ENCODE measurements around the gene PPA1.
"Not testable (repeated sequence)": the region's sequence is repeated elsewhere in the genome, so short reads cannot be mapped to it uniquely, and the experiment has no call there.

PPA1 gene

DNA sequence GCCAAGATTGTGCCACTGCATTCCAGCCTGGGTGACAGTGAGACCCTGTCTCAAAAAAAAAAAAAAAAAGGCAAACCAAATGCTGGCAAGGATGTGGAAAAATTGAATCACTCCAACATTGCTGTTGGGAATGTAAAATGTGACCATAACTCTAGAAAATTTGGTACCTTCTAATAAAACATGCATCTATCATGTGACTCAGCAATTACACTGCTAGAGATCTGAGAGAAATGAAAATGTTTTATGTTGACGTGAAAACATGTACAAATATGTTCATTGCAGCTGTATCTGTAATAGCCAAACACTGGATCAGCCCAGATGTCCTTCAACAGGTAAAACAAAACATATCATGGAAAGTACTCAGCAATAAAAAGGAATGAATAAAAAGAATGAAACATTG lies 32.1 kb downstream of the PPA1 start:
- no peak for DNase-seq

DNA sequence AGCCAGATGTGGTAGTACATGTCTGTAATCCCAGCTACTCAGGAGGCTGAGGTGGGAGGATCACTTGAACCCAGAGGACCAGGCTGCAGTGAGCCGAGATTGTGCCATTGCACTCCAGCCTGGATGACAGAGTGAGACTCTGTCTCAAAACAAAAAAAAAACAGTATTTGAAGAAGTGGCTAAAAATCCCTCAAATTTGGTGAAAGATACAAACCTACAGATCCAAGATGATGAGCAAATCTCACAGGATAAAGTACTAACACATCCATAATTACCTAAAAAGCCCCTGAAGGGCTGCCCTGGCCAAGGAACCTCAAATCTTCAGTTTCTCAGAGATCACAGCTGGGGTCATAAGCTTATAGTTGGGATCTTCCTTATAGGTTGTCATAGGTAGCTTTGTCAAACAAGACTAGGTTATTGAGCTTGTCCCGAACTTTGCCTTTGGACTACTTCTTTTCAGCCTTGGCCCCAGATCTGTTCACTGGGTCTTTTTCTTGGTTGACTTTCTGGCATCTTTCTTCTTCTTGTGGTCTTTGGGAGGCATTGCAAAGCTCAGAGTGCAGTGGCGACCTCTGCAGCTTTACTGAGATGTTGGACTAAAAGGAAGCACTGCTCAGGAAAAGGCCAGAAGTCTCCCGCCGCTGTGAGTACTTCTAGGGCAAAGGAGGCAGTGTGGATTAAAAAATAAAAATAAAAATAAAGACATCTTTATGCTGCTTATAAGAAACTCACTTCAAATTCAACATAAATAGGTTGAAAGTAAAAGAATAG lies 34.3 kb downstream of the PPA1 start:
- DNase-seq: no peak

DNA sequence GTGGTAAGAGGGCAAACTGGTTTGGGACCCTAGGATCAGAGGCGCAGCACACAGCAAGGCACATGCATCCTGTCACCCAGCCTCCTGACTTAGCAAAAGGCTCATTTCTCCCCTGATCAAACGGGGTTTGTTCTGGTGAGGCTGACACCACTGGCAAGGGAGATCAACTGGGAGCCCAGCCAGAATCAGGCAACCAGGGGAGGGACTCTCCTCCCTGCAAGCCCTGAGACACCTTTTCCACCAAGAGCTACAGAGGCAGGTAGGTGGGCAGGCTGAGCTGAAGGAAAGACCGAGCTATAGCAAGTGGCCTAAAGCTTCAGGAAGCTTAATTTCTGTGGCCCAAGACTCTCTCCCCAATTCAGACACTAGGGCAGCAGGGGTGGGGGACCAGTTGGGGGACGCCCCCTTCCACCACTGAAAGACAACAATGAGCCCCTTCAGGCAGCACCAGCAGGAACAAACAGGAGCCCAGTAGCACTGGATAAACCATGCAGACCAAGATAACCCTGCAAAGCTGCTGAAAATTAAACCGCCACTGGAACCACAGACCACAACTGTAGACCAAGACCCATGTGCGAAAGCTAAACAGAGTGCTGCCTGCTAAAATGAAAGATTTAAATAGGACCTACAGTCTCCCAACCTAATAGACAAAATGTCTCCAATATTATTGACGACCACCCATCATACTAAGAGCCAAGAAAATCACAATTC lies 35.8 kb downstream of the PPA1 start:
- DNase-seq: no peak

DNA sequence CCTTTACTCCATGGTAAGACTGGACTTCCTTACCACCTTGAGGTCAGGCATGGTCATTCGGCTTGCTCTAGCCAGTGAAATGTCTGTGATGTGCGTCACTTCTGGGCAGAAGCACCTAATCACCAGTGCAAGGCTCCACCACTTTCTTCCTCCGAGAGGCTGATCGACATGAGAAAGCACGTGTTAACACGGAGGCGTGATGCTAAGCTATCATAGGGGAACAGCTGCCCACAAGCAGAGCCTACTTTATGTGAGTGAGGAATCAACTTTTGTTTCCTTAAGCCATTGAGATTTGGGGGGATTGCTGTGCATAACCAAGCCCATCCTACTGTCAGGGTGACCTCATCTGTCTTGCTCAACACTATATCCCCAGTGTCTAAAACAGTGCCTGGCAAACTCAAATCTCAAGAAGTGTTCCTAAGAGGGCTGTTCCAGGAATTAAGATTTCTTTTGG lies 39.8 kb downstream of the PPA1 start:
- no peak for DNase-seq

DNA sequence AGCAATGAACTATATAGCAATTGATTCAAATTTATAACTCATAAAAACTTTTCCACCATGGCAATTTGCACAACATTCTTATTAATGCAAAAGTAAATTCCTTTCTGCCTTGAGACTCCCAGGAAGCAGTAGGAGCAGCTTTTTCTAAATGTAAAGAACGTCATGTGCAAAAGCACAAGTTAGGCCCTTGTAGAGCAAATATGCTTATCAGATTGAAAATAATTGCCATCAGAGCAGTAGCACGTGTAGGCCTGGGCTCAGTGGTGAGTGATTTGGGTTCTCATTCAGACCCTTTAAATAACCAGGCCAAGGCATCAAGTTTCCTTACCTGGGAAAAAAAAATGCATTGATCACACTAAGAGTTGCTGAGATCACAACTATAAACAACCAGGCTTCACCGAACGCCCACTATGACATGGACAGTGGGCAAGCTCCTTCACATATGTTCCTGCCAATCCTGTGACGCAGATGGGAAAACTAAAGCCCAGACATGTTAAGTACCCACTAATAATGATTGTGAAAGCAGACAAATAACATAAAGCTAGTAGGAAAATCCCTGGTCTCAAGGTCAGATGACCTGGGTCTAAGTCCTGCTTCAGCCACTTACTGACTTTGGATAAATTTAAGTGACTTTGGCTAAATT lies 40.8 kb downstream of the PPA1 start:
- no peak for DNase-seq

DNA sequence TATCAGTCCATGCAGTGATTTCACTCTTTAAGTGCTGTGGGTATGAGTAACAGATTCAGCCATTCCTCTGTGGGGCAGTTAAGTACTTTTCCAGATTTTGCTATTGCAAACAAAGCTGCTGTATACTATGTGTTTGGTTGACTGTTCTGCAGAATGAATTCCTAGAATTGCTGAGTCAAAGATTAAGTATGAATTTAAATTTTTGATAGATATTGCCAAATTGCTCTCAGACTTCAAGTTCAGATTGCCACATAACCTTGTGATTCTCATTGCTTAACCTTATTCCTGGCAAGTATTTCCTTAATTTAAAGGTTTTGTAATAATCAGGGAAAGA lies 41.3 kb downstream of the PPA1 start:
- DNase-seq: no peak

DNA sequence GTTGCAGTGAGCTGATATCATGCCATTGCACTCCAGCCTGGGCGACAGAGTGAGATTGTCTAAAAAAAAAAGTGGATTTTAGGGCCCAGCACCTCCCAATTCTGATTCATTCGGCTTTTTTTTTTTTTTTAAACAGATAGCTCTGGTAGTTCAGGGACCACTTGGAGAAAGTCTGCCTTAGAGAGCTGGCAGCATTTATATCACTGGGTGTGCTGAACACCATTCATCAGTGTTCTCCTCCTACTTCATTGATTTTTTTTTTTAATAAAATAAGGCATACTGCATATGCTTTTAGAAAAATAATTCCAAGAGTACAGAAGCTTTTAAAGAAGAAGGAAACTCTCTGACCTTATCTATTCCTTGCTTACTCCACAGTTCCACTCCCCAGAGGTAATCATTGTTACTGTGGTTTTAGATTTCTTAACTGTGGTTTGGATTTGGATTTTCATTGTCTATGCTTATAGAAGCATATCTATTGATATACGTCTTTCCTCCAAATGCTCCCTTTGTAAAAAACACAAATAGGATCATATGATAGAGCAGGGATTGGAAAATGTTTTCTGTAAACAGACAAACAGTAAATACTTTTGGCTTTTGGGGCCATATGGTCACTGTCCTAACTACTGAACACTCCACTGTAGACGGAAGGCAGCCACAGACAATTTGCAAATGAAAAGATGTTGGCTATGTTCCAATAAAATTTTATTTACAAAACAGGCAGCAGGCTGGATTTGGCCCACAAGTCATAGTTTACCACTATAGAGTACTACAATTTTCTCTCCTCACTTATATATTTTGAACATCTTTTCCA lies 41.9 kb downstream of the PPA1 start:
- DNase-seq: no peak

DNA sequence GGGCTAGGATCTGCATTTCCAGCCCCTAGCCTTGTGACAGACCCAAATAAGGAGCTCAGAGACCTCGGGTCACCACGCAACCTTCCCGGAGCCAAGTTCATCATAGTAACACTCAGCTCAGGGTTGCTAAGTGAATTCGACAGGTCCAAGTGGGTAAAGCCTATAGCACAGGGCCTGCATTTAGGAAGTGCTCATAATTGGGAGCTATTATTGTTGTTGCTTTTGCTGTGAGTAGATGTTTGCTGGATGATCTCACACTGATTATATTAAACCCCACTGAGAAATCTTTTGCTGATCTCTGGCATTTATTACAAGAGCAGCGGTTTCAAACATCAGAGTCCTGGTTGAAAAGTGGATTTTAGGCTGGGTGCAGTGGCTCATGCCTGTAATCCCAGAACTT lies 42.6 kb downstream of the PPA1 start:
- DNase-seq: no peak

DNA sequence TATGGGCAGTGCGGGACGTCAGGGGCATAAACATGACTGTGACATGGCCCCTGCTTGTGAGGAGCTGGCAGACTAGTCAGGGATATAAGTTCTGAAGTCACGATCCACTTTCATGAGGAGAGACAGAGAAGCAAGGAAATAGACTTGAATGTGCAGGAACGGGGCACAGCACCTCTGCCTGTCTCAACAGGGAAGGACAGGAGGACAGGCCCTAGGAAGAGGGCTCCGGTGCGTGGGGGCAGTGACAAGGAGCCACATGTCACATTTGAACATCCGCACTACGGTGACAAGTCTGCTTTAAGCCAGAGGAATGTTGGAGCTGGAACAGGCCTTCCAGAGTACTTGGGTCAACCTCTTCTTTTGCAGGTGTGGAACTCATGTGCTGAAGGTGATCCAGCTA lies 43.1 kb downstream of the PPA1 start:
- DNase-seq: no peak

DNA sequence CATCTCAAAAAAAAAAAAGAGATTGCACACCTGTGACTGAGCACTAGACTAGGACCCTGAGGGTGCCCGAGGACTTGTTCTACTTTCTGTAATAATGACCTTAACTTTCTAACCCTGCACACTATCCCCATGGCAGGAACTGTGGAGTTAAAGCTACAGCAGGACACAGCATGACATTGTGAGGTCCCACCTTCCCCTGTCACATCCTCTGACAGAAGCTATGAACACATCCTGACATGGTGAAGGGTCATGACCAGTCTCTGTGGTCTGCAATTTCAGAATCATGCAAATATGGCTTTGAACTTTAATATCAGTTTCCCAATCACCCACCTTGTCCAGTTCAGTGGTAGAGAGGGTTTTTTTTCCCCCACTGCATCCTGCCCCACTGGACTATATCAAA lies 44.5 kb downstream of the PPA1 start:
- DNase-seq: no peak

DNA sequence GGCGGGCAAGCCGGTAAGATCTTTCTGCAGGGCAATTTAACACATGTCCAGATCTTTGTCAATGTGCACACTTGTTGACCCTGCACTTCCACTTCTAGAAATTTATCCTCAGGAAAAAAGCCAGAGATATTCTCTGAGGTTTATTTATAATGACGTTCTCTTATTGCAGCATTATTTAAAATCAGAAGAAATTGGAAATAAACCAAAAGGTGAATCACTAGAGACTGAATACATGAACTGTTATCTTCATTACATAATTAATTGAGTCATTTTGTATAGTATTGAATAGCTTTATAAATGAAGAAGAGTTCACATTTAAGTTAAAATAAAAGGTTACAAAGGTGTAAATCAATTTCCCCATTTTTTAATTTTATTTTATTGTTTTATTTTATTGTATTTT lies 46.7 kb downstream of the PPA1 start:
- no peak for DNase-seq

DNA sequence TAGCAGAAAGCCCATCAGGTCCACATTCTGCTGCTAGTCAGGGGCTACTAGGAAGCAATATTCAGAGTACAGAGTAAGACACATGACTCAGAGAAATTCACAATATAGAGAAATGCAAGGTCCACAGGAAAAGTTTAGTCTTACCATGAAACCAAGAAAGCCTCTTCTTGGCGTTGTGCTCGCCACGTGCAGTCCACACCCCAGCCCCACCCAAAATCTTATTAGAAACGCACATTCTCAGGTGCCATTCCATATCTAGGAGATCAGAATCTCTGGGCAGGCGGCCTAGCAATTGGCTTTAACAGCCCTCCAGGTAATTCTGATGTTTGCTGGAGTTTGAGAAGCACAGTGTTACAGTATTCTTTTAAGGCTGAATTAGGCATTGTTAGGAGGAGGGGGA lies 47.1 kb downstream of the PPA1 start:
- no peak for DNase-seq

DNA sequence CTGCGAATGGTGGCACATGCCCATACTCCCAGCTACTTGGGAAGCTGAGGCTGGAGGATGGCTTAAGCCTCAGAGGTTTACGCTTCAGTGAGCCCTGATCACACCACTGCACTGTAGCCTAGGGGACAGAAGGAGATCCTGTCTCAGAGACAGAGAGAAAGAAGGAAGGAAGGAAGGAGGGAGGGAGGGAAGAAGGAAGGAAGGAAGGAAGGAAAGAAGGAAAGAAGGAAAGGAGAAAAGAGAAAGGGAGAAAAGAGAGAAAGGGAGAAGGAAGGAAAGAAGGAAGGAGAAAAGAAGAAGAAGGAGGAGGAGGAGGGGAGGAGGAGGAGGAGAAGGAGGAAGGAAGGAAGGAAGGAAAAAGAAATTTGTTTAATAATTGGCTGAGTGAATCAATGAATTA lies 49.9 kb downstream of the PPA1 start:
- DNase-seq: no peak

DNA sequence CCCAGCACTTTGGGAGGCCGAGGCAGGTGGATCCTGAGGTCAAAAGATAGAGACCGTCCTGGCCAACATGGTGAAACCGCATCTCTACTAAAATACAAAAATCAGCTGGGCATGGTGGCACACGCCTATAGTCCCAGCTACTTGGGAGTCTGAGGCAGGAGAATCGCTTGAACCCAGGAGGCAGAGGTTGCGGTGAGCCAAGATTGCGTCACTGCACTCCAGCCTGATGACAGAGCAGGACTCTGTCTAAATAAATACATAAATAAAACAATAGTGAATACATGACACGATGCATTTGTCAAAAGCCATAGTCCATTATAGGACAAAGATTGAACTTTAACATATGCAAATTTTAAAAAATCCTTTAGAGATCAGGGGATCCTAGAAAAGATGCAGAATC lies 54.0 kb downstream of the PPA1 start:
- not testable (repeated sequence) for DNase-seq

DNA sequence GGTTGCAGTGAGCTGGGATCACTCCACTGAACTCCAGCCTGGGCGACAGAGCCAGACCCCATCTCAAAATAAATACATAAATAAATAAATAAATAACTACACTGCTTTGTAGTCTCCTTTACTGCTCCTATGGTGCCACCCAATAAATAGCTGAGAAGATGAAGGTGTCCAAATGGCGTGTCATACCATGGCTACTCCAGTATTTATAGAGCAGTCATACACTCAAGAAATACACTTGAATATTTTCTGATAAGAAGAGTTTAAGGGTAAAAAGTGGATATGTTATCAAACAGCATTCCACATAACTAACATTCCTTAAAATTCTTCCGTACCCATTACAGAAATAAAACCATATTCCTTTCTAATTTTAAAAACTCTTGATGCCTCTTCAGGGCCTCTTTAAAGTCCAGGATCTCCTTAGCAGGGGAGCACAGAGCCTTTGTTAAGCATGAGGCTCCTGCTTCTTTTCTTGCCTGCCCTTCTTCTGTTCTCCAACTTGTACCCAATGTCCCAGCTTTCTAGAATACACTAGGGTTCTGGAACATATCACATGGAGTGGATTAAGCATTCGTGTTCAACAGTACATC lies 55.0 kb downstream of the PPA1 start:
- no peak for DNase-seq

DNA sequence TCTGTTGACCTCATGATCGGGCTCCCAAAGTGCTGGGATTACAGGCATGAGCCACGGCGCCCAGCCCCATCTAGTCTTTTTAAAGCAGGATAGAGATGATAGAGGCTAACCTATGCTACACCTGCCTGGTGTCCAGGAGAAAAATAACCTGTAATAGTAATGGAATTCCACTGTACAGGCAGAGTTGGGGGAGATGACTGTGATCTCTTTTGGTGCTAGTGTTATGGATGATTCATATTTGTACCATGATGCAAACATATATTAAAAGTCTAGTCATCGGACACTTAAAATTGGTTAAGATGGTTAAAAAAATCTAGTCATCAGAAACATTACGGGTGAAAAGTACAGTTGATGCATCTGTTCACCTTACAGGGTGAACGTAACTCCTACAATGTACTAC lies 56.8 kb downstream of the PPA1 start:
- DNase-seq: no peak

DNA sequence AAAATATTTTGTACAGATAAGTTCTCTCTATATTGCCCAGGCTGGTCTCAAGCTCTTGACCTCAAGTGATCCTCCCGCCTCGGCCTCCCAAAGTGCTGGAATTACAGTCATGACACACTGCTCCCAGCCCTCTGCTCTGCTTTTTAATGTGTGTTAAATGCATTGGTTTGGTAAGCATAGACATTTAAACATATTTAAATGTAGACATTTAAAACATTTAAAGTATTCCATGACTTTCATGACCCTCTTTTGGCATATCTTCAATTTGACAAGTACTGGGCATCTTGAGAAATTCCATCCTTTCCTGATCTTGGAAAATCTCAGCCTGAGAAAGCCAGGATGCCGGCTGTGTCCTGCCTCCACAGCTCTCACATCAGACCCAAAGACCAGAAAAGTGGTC lies 57.7 kb downstream of the PPA1 start:
- no peak for DNase-seq

DNA sequence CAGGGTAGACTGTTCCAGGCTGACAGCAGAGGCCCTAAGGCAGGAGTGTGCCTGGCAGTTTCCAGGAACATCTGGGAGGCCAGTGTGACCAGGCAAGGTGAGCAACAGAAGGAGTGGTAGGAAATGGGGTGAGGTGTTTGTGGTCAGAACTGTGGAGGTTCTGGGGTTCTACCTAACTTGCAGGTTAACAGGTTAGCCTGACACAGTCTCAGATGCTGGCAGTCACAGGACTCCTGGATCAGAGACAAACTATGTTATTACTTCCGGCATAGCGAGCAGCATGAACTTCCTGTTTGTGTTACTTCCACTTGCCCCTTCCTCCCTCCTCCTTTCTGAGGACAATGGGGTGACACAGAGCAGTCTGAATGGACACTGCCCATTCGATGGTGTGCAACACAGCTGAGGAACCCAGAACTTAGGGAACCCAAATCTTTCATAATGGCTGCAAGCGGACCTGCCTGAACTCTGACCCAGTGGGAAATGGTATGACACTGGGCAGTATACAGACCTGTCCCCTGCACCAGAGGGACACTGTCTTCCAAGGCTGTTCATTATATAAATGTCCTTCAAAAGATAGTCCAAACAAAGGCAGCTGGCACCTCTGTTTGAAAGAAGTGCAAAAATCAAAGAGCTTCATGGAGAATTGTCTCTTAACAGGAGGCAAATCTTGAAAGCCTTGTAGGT lies 59.0 kb downstream of the PPA1 start:
- no peak for DNase-seq

DNA sequence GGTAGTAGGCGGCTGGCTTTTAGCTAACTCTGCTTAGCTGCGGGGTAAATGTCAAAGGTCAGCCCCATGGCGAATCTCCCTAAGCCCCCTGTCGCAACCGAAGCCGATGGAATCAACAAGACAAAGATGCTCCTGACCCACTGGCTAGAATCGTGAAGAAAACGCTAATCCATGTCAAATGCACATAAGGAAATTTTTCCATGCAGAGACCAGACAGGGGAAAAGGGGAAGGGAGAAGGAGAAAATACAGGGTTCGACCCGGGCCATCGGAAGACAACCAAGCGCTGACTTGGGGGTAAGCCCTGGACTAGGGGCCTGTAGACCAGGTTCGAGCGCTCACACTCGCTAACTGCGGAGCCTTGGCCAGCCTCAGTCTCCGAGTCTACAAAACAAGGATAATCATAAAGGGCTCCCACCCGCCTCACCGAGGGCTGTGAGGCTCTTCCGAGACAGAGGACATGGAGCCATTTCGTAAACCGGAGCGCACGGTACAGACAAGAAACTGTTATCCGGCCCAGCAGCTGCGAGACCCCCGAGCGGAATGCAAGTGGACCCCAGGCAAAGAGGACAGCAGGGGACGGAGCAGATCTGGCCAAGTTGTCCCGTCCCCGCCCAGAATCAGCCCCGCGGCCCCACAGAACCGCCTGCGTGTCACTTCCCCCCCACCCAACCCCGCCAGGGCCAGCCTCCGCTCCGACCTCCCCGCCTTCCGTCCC lies 63.4 kb downstream of the PPA1 start:
- peak; percentile 33 for DNase-seq

DNA sequence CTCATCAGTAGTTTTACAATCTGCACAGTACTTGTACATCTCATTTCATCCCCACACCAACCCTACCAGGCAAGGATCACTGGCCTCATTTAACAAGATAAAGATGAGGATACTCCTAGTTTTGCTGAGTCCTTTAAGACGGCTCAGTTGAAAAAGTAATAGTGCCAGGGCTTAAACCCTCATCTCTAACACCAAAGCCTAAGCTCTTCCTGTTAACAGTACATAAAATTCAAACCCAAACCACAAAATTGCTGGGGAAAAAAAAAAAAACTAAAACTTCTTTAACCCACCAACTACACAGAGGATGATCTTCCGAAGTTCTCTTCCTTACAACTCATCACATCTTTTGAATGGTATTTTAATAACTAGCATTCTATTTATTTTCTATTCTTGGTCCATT lies 64.2 kb downstream of the PPA1 start:
- DNase-seq: no peak

DNA sequence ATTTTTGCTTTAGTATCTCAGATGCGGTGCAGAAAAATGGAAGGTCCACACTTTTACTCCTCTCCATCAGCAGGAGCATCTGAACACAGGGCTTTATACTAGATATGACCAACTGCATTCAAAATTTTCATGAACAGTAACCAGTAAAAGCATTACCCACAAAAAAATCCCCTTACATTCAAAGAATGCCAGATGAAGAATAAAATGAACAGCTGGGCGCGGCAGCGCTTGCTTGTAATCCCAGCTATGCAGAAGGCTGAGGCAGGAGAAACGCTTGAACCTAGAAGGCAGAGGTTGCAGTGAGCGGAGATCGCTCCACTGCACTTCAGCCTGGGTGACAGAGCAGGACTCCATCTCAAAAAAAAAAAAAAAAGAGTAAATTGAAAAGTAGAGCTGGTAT lies 66.0 kb downstream of the PPA1 start:
- no peak for DNase-seq

DNA sequence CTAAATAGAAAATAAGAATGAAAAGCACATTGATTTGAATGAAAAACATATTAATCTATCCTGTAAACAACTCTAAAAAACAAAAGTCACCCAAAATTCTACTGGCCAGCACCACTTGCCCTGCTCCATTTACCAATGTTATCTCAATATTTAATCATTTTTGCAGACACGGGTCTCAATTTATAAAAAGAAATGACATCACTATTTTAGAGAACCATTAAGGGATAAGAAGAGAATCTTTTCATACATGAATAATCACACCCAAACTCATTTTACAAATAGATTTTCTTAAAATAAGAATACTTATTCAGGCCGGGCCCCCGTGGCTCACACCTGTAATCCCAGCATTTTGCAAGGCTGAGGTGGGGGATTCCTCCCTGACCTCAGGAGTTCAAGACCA lies 66.8 kb downstream of the PPA1 start:
- DNase-seq: no peak
